Esophagus muscularis mucosa (tissue), 4 donors: ENCODE measurements around the gene CD200R1L. TPM values are rescaled to one million over a fixed set of nuclear protein-coding genes. Genes with fewer than 3 reads are reported as not detected.
A peak's percentile ranks its signal among the peaks of the same experiment; 100 is the strongest.

Experiments used
- DNase-seq: peaks from one replicate; pipeline ENCODE4 v3.0.0-alpha.2; 2017; ENCODE audit errors: extremely low spot score
- H3K27ac ChIP-seq, 4 donors: fragments of 200-600 bp; sonication (generic); replicated peaks in 1 of 4; 1 replicate in 3 of 4; 2 replicates in 1 of 4; pipeline ENCODE4 v1.5.1; 2016 to 2019; ENCODE audit warnings: mild to moderate bottlenecking in 1 of 4
- H3K27me3 ChIP-seq, 4 donors: fragments of 200-600 bp; sonication (generic); one replicate each; pipeline versions ENCODE4 v1.5.1 to v1.6.0; 2016 to 2019
- H3K36me3 ChIP-seq, 4 donors: fragments of 200-600 bp; sonication (generic); one replicate each; pipeline ENCODE4 v1.5.1; 2016 to 2019
- H3K4me1 ChIP-seq, 4 donors: fragments of 200-600 bp; sonication (generic); one replicate each; pipeline ENCODE4 v1.5.1; 2016 to 2019
- H3K4me3 ChIP-seq, 4 donors: fragments of 200-600 bp; sonication (generic); 1 replicate in 2 of 4; 2 replicates in 2 of 4; pipeline ENCODE4 v1.5.1; 2016 to 2019; ENCODE audit warnings: mild to moderate bottlenecking in 4 of 4, moderate library complexity in 1 of 4
- H3K9me3 ChIP-seq, 4 donors: fragments of 200-600 bp; sonication (generic); 1 replicate in 3 of 4; 2 replicates in 1 of 4; pipeline ENCODE4 v1.5.1; 2016 to 2019
- CTCF ChIP-seq, 3 experiments: fragments of 200-600 bp in 2 of 3; fragments of 450-650 bp in 1 of 3; sonication (generic) in 2 of 3; IDR thresholded peaks; one replicate each; pipeline ENCODE4 v1.5.1; 2017 to 2019; ENCODE audit warnings: antibody characterized with exemption in 3 of 3, mild to moderate bottlenecking in 2 of 3, moderate library complexity in 1 of 3
- EP300 ChIP-seq: sonication (generic); formaldehyde crosslinking; IDR thresholded peaks from one replicate; pipeline ENCODE4 v1.6.1; 2017; ENCODE audit warnings: antibody characterized with exemption
- POLR2A ChIP-seq: fragments of 450-650 bp; IDR thresholded peaks from one replicate; pipeline ENCODE4 v1.6.1; 2017; ENCODE audit warnings: antibody characterized with exemption, moderate library complexity, mild to moderate bottlenecking, low read depth
- POLR2AphosphoS5 ChIP-seq, 2 donors: sonication (generic); formaldehyde crosslinking; IDR thresholded peaks; one replicate each; pipeline ENCODE4 v1.6.1; 2017; ENCODE audit warnings: antibody characterized with exemption in 2 of 2
- WGBS: methylation state at CpG from one replicate; pipeline ENCODE4 v1.1.5; 2018; 5-methylcytosine and 5-hydroxymethylcytosine counted together
- intact Hi-C: fragments of 100-400 bp; cut with DNase I; formaldehyde crosslinking; loops from one replicate; pipeline ENCODE4 v1.15.1; 2023
- total RNA-seq, 4 donors: library from RNA; depleted of rRNA; stranded (reverse); fragments of >200 nt; gene quantifications; one replicate each; pipeline versions ENCODE4 v1.1.0 to v1.2.1, GENCODE V29; 2016

Gene CD200R1L
- total RNA-seq, 4 donors from 2014 or later = not detected

GRCh38 chr3:112813016-112813415 is 33.6 kb downstream of the CD200R1L start:
- TF ChIP-seq POLR2AphosphoS5 (IDR thresholded peaks at IDR 0.05) = no peak
- TF ChIP-seq EP300 = no peak
- TF ChIP-seq POLR2A = no peak
- TF ChIP-seq CTCF (IDR thresholded peaks at IDR 0.05) = no peak
- Histone ChIP-seq H3K4me3 (no peak overlapping the region), H3K36me3 (no peaks in the 10 kb centered on the region), H3K27ac (peak overlapping the region; percentile 32 to 74 (median 56)), H3K9me3 (no peaks in the 10 kb centered on the region), H3K27me3 (no peaks in the 10 kb centered on the region), H3K4me1 (peaks cover 0 to 39% (median 35%) of the 10 kb centered on the region in 4 donors)
- no peak for DNase-seq
- intact Hi-C loops = no loop called here
- WGBS = 66% methylated on average over 2 of the region's 2 CpGs

GRCh38 chr3:112811917-112812660 is 34.6 kb downstream of the CD200R1L start:
- intact Hi-C loops = no loop called here
- TF ChIP-seq POLR2A (no peak), CTCF (IDR thresholded peaks at IDR 0.05) (no peak), POLR2AphosphoS5 (IDR thresholded peaks at IDR 0.05) (no peak), EP300 (no peak)
- no peaks in the 10 kb centered on the region for H3K9me3 ChIP-seq
- no peak overlapping the region for H3K4me3 ChIP-seq
- peak overlapping the region; percentile 46 to 74 (median 68) for H3K27ac ChIP-seq
- no peaks in the 10 kb centered on the region for H3K36me3 ChIP-seq
- no peak for DNase-seq
- no peaks in the 10 kb centered on the region for H3K27me3 ChIP-seq
- H3K4me1 ChIP-seq = peaks cover 0 to 39% (median 35%) of the 10 kb centered on the region in 4 donors
- 47% methylated on average over 8 of the region's 8 CpGs for WGBS

GRCh38 chr3:112811131-112811884 is 35.4 kb downstream of the CD200R1L start:
- peak overlapping the region; percentile 14 to 74 (median 68) for H3K27ac ChIP-seq
- intact Hi-C loops = no loop called here
- no peak for DNase-seq
- peaks cover 0 to 39% (median 35%) of the 10 kb centered on the region in 4 donors for H3K4me1 ChIP-seq
- H3K9me3 ChIP-seq = no peaks in the 10 kb centered on the region
- no peaks in the 10 kb centered on the region for H3K27me3 ChIP-seq
- no peaks in the 10 kb centered on the region for H3K36me3 ChIP-seq
- H3K4me3 ChIP-seq = no peak overlapping the region
- no peak for TF ChIP-seq CTCF (IDR thresholded peaks at IDR 0.05)
- TF ChIP-seq EP300 = peak; percentile 73
- no peak for TF ChIP-seq POLR2A
- TF ChIP-seq POLR2AphosphoS5 (IDR thresholded peaks at IDR 0.05) = peak; percentile 54 to 91
- WGBS = 29% methylated on average over 4 of the region's 4 CpGs

GRCh38 chr3:112810561-112810960 is 36.1 kb downstream of the CD200R1L start:
- intact Hi-C loops = no loop called here
- TF ChIP-seq CTCF (IDR thresholded peaks at IDR 0.05) = no peak
- no peak for TF ChIP-seq EP300
- no peak for TF ChIP-seq POLR2AphosphoS5 (IDR thresholded peaks at IDR 0.05)
- no peak for TF ChIP-seq POLR2A
- no peaks in the 10 kb centered on the region for H3K36me3 ChIP-seq
- H3K4me1 ChIP-seq = peaks cover 0 to 39% (median 35%) of the 10 kb centered on the region in 4 donors
- 85% methylated on average over 3 of the region's 3 CpGs for WGBS
- DNase-seq = no peak
- H3K9me3 ChIP-seq = no peaks in the 10 kb centered on the region
- H3K27ac ChIP-seq = peak overlapping the region in 2 of 4 donors; percentile 13 to 14
- no peaks in the 10 kb centered on the region for H3K27me3 ChIP-seq
- no peak overlapping the region for H3K4me3 ChIP-seq
